Aorta (tissue), 5 donors: Measurements from ENCODE around the gene NRROS. TPM values are rescaled to one million over a fixed set of nuclear protein-coding genes. Genes with fewer than 3 reads are reported as not detected.
"Not testable (repeated sequence)": the region's sequence is repeated elsewhere in the genome, so short reads cannot be mapped to it uniquely, and the experiment has no call there.

ENCODE experiments used
- ATAC-seq: fragments of 200-7000 bp; cut with Tn5 transposase; one replicate; pipeline ENCODE4 v1.9.1; 2022; ENCODE audit warnings: moderate library complexity; ENCODE audit not compliant: low FRiP score
- DNase-seq, 2 donors: peaks; one replicate each; pipeline ENCODE4 v3.0.0-alpha.2; 2020
- H3K27ac ChIP-seq, 2 donors: one replicate each; pipeline ENCODE4 v1.5.1; 2013; ENCODE audit warnings: low read length in 2 of 2, mild to moderate bottlenecking in 2 of 2, moderate library complexity in 2 of 2, control low read depth in 1 of 2, inconsistent platforms in 1 of 2, low read depth in 1 of 2
- H3K27me3 ChIP-seq, 2 donors: one replicate each; pipeline ENCODE4 v1.6.1; 2013; ENCODE audit warnings: control low read depth in 1 of 2, low read length in 1 of 2, mild to moderate bottlenecking in 1 of 2, moderate library complexity in 1 of 2; ENCODE audit not compliant: insufficient read depth in 2 of 2, control insufficient read depth in 1 of 2
- H3K36me3 ChIP-seq, 2 donors: one replicate each; pipeline ENCODE4 v1.6.1; 2013; ENCODE audit warnings: control low read depth in 1 of 2, low read length in 1 of 2, mild to moderate bottlenecking in 1 of 2; ENCODE audit not compliant: insufficient read depth in 2 of 2, control insufficient read depth in 1 of 2
- H3K4me1 ChIP-seq, 2 donors: one replicate each; pipeline ENCODE4 v1.6.1; 2013; ENCODE audit warnings: low read length in 2 of 2, control low read depth in 1 of 2, mild to moderate bottlenecking in 1 of 2, moderate library complexity in 1 of 2; ENCODE audit not compliant: insufficient read depth in 2 of 2, control insufficient read depth in 1 of 2
- H3K4me3 ChIP-seq, 2 donors: one replicate each; pipeline ENCODE4 v1.5.1; 2013; ENCODE audit warnings: low read length in 2 of 2, control low read depth in 1 of 2, mild to moderate bottlenecking in 1 of 2
- H3K9me3 ChIP-seq: one replicate; pipeline ENCODE4 v1.6.1; 2013; ENCODE audit warnings: mild to moderate bottlenecking, low read length; ENCODE audit not compliant: control insufficient read depth
- WGBS, 2 donors: extraction: QIAGEN DNeasy Blood & Tissue Kit; methylation state at CpG; one replicate each; pipeline ENCODE4 v1.1.7; 2013; 5-methylcytosine and 5-hydroxymethylcytosine counted together
- intact Hi-C, 2 donors: fragments of 100-400 bp; cut with DNase I; formaldehyde crosslinking; loops; one replicate each; pipeline versions ENCODE4 v1.14.2 to v1.15.0; 2022
- polyA plus RNA-seq, 2 donors: library from polyadenylated mRNA; stranded (reverse); fragments of 200-250 nt; gene quantifications; one replicate each; pipeline ENCODE4 v1.2.3, GENCODE V29; 2013
- total RNA-seq, 2 donors: library from RNA; stranded (reverse); fragmentation: NEBNext Ultra II Directional; extraction: Animal tissue kit (Norgen Biotek cat#: 25700); gene quantifications; one replicate each; pipeline ENCODE4 v1.2.1, GENCODE V29; 2021
- donor health status: healthy with polysubstance abuse.
- donor health status: Bipolar disorder and iron deficiency.
- donor health status: DM: no; HTN: no; CAD: no.
- donor health status: DM: no; HTN: no; CAD: no.
- donor health status: DM: yes; HTN: yes; CAD: no.

Gene NRROS
- total and polyA plus RNA-seq, 4 donors, result 0.43 to 17.3 (median 4.8) TPM

GRCh38 chr3:196604548-196604947 lies 34.9 kb upstream of the NRROS start:
- Histone ChIP-seq H3K27ac (no peak overlapping the region), H3K4me1 (no peaks in the 10 kb centered on the region), H3K27me3 (no peaks in the 10 kb centered on the region), H3K36me3 (no peaks in the 10 kb centered on the region), H3K4me3 (no peak overlapping the region), H3K9me3 (no peaks in the 10 kb centered on the region)
- ATAC-seq, result no peak
- WGBS, 2 donors, result 66 to 68% methylated on average over 13 of the region's 13 CpGs
- no peak for DNase-seq
- intact Hi-C loops, result loop anchor here in 1 of 2 donors (10.0 kb wide), 1 partner anchor 80 kb away; no protein-coding TSS in a partner anchor

- Histone ChIP-seq H3K27me3 (no peaks in the 10 kb centered on the region), H3K27ac (no peak overlapping the region), H3K36me3 (no peaks in the 10 kb centered on the region), H3K9me3 (no peaks in the 10 kb centered on the region), H3K4me1 (no peaks in the 10 kb centered on the region), H3K4me3 (no peak overlapping the region)
- WGBS, 2 donors, result 87 to 94% methylated on average over 2 of the region's 2 CpGs
- ATAC-seq (no peak), DNase-seq (no peak)
- intact Hi-C loops, result loop anchor here (1.0 to 10.0 kb wide), 2 partner anchors 76 to 77 kb away; no protein-coding TSS in a partner anchor
Measured at GRCh38 chr3:196608693-196609092, 30.8 kb upstream of the NRROS start.

- 19 to 24% methylated on average over 5 of the region's 5 CpGs for WGBS, 2 donors
- Histone ChIP-seq H3K27me3 (no peaks in the 10 kb centered on the region), H3K4me1 (no peaks in the 10 kb centered on the region), H3K4me3 (no peak overlapping the region), H3K36me3 (no peaks in the 10 kb centered on the region), H3K27ac (no peak overlapping the region), H3K9me3 (no peaks in the 10 kb centered on the region)
- ATAC-seq (peak; percentile 94), DNase-seq (peak; percentile 93 to 94)
- intact Hi-C loops, result loop anchor here (1.0 to 10.0 kb wide), 2 partner anchors 75 to 76 kb away; no protein-coding TSS in a partner anchor
Measured at GRCh38 chr3:196609343-196609775, 30.1 kb upstream of the NRROS start.

GRCh38 chr3:196609805-196610515 lies 29.5 kb upstream of the NRROS start:
- no peak for ATAC-seq
- no peak overlapping the region for H3K4me3 ChIP-seq
- 85 to 87% methylated on average over 6 of the region's 6 CpGs for WGBS, 2 donors

GRCh38 chr3:196611761-196612483 lies 27.6 kb upstream of the NRROS start:
- Histone ChIP-seq H3K36me3 (no peaks in the 10 kb centered on the region), H3K27ac (no peak overlapping the region), H3K4me3 (no peak overlapping the region), H3K27me3 (no peaks in the 10 kb centered on the region), H3K4me1 (no peaks in the 10 kb centered on the region), H3K9me3 (no peaks in the 10 kb centered on the region)
- intact Hi-C loops, result no loop called here
- 78 to 80% methylated on average over 10 of the region's 10 CpGs for WGBS, 2 donors
- peak; percentile 22 for ATAC-seq
- DNase-seq, result no peak

More at GRCh38 chr3:196609805-196610515, 29.5 kb upstream of the NRROS start:
- no peak overlapping the region for H3K27ac ChIP-seq
- intact Hi-C loops, result loop anchor here (1.0 to 10.0 kb wide), 2 partner anchors 75 kb away; no protein-coding TSS in a partner anchor
- no peaks in the 10 kb centered on the region for H3K36me3 ChIP-seq
- no peaks in the 10 kb centered on the region for H3K9me3 ChIP-seq
- DNase-seq, result no peak
- H3K27me3 ChIP-seq, result no peaks in the 10 kb centered on the region
- H3K4me1 ChIP-seq, result no peaks in the 10 kb centered on the region

GRCh38 chr3:196615234-196615633 lies 24.3 kb upstream of the NRROS start:
- H3K27me3 ChIP-seq, ATAC-seq, H3K4me3 ChIP-seq, H3K4me1 ChIP-seq, intact Hi-C loops, H3K27ac ChIP-seq, DNase-seq, H3K36me3 ChIP-seq, H3K9me3 ChIP-seq: not testable (repeated sequence)
- 88 to 94% methylated on average over 6 of the region's 6 CpGs for WGBS, 2 donors

- Histone ChIP-seq H3K4me1 (no peaks in the 10 kb centered on the region), H3K36me3 (no peaks in the 10 kb centered on the region), H3K4me3 (no peak overlapping the region), H3K27me3 (no peaks in the 10 kb centered on the region), H3K27ac (no peak overlapping the region), H3K9me3 (no peaks in the 10 kb centered on the region)
- no peak for DNase-seq
- intact Hi-C loops, result no loop called here
- WGBS, 2 donors, result 83% methylated on average over 5 of the region's 5 CpGs
- ATAC-seq, result no peak
Measured at GRCh38 chr3:196617256-196617655, 22.2 kb upstream of the NRROS start.

- no peak for DNase-seq
- H3K36me3 ChIP-seq, result no peaks in the 10 kb centered on the region
- H3K4me1 ChIP-seq, result no peaks in the 10 kb centered on the region
- WGBS, 2 donors, result 74 to 81% methylated on average over 5 of the region's 5 CpGs
- H3K27me3 ChIP-seq, result no peaks in the 10 kb centered on the region
- no peak for ATAC-seq
- no peak overlapping the region for H3K27ac ChIP-seq
- H3K9me3 ChIP-seq, result no peaks in the 10 kb centered on the region
- intact Hi-C loops, result no loop called here
- no peak overlapping the region for H3K4me3 ChIP-seq
Measured at GRCh38 chr3:196619223-196619622, 20.3 kb upstream of the NRROS start.
